Stimulated activated naive CD8-positive, alpha-beta T cell treated with anti-CD3 and anti-CD28 coated beads, Interleukin-15, Interleukin-2, amounts not matched to agents 100 ng/mL and 50 ng/mL, for 24 hours (primary cell): ENCODE results near the gene BLOC1S1.

Source experiments
- H3K27ac Mint-ChIP-seq: one replicate; pipeline ENCODE4 v1.8.0; 2021; ENCODE audit warnings: mild to moderate bottlenecking, mixed read lengths
- H3K27me3 Mint-ChIP-seq: one replicate; pipeline ENCODE4 v1.8.0; 2021; ENCODE audit warnings: mixed read lengths
- H3K36me3 Mint-ChIP-seq: one replicate; pipeline ENCODE4 v1.8.0; 2021; ENCODE audit warnings: low read depth, mixed read lengths
- H3K4me1 Mint-ChIP-seq: one replicate; pipeline ENCODE4 v1.8.0; 2021; ENCODE audit warnings: low read depth, mixed read lengths
- H3K4me3 Mint-ChIP-seq: one replicate; pipeline ENCODE4 v1.8.0; 2021; ENCODE audit warnings: mild to moderate bottlenecking, mixed read lengths
- H3K9me3 Mint-ChIP-seq: one replicate; pipeline ENCODE4 v1.8.0; 2021; ENCODE audit warnings: mixed read lengths

Gene BLOC1S1

DNA sequence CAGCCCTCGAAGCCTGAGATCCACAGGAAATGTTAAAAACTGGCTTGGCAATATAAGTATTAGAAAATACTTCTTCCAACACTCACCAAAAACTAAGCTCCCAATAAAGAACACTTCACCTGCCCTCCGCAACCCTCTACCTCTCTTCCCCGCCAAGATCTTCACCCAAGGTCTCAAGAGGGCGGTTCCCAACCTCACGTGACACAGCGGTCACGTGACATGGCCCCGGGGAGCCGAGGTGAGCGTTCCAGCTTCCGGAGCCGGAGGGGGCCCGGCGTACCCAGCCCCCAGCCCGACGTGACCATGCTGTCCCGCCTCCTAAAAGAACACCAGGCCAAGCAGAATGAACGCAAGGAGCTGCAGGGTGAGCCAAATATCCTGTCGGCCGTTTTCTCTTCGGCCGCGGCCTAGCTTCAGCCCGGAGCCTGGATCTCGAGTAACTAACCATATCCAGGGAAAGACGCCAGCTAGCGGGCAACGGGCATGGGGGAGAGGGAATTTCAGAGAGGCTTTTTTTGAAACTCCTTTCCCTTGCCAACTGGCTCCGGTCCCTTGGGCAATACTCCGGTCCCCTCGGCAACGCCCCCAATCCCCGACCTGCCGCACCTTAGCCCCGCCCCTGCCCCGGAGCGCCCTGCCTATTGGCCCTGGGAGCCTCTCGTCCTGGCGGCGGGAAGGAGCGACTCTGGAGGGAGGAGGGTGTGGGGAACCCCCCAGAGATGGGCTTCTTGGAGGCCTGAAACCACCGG, at the start of gene BLOC1S1:
Gene BLOC1S1, plus strand, starts transcription at position 214 of the 749 bp plus-strand sequence. Its CDS starts 6 bp downstream, at position 220.
- H3K9me3 Mint-ChIP-seq, result no peaks in the 10 kb centered on the region
- H3K27me3 Mint-ChIP-seq, result no peaks in the 10 kb centered on the region
- peaks cover 12% of the 10 kb centered on the region for H3K36me3 Mint-ChIP-seq
- H3K4me1 Mint-ChIP-seq, result peaks cover 36% of the 10 kb centered on the region
- peak within 1 kb of the TSS; percentile 90 for H3K4me3 Mint-ChIP-seq
- peak within 1 kb of the TSS; percentile 94 for H3K27ac Mint-ChIP-seq

DNA sequence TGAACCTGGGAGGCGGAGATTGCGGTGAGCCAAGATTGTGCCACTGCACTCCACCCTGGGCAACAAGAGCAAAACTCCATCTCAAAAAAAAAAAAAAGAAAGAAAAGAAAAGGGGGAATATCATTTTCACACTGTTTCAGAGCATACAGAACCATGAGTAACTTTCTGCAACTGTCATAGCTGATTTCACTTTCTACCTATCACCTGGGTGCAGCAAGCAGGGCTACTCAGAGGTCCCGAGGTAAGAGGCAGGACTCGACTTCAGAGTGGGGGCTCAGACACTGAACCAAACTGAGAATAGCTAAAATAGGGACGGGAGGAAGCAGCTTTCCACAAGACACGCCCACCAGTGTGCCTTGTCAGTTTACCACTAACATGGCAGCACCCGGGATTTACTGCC, 49.3 kb upstream of the BLOC1S1 start:
- no peak overlapping the region for H3K27ac Mint-ChIP-seq
- no peaks in the 10 kb centered on the region for H3K9me3 Mint-ChIP-seq
- H3K36me3 Mint-ChIP-seq, result no peaks in the 10 kb centered on the region
- H3K4me3 Mint-ChIP-seq, result no peak overlapping the region
- H3K27me3 Mint-ChIP-seq, result no peaks in the 10 kb centered on the region
- no peaks in the 10 kb centered on the region for H3K4me1 Mint-ChIP-seq

DNA sequence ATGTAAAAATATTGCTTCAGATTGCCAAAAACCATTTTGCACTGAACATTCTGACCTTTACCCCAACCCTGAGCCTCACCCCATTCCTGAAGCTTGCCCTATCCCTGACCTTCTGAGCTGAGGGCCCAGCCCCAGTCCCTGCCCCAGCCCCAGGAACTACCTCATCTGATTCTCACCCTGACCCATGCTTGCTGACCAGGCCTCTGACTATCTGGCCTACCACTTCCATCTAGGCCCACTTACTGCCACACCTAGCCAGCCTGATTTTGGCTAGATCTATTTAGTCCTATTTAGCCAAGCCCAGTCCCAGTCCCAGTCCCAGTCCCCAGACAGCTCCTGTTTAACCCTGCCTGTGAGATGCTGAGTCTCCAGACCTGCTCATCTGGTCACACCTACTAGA, 45.6 kb upstream of the BLOC1S1 start:
- Mint-ChIP-seq H3K9me3 (no peaks in the 10 kb centered on the region), H3K27me3 (peaks cover 9% of the 10 kb centered on the region), H3K4me1 (peaks cover 5% of the 10 kb centered on the region), H3K4me3 (no peak overlapping the region), H3K36me3 (no peaks in the 10 kb centered on the region), H3K27ac (no peak overlapping the region)

DNA sequence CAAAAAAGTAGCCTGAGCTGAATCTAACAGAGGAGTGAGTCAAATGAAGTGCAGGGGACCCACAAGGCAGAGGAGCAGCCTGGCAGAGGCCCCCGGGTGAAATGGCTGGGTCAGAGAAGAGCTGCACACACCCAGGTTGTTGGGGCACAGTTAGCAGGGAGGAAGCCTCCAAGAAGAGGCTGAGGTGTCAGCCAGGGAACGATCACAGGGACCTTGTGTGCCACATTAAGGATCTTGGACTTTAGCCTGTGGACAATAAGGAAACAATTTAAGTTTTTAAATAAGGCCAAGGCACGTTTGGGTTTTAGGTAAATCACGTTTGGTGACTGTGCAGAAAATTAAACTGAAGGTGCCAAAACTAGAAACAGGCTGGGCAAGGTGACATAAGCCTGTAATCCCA, 44.1 kb upstream of the BLOC1S1 start:
- Mint-ChIP-seq H3K27ac (no peak overlapping the region), H3K9me3 (no peaks in the 10 kb centered on the region), H3K4me1 (peaks cover 5% of the 10 kb centered on the region), H3K36me3 (no peaks in the 10 kb centered on the region), H3K27me3 (peaks cover 9% of the 10 kb centered on the region), H3K4me3 (no peak overlapping the region)

DNA sequence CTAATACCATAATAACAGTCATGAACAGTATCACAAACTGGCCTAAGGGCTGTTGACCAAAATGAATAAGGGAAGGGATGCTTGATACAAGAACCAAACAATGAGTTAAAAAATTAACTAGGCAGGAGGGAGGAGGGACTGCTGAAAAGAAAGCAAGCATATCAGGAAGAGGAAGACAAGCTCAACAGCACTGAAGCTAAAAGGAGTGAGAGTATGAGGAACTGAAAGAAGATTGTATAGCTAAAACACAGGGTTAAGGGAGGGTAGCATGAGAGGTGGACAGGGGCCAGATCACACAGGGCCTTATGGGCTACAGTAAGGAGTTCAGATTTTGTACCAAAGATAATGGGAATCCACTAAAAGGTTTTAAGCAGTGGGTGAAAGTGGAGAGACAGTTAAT, 42.2 kb upstream of the BLOC1S1 start:
- H3K4me1 Mint-ChIP-seq, result peaks cover 5% of the 10 kb centered on the region
- no peaks in the 10 kb centered on the region for H3K9me3 Mint-ChIP-seq
- H3K4me3 Mint-ChIP-seq, result no peak overlapping the region
- H3K27ac Mint-ChIP-seq, result no peak overlapping the region
- H3K27me3 Mint-ChIP-seq, result peaks cover 9% of the 10 kb centered on the region
- H3K36me3 Mint-ChIP-seq, result no peaks in the 10 kb centered on the region

DNA sequence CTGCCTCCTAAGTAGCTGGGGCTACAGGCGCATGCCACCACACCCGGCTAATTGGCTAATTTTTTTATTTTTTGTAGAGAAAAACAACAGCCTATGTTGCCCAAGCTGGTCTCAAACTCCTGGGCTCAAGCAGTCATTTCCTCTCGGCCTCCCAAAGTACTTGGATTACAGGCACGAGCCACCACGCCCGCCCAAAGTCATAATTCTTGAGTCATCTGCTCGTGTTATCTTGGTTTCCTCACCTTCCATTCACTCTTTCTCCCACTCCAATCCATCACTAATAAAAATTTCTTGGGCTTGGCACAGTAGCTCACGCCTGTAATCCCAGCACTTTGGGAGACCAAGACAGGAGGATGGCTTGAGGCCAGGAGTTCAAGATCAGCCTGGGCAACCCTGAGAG, 40.2 kb upstream of the BLOC1S1 start:
- peaks cover 18% of the 10 kb centered on the region for H3K27me3 Mint-ChIP-seq
- H3K27ac Mint-ChIP-seq, result no peak overlapping the region
- H3K9me3 Mint-ChIP-seq, result no peaks in the 10 kb centered on the region
- no peak overlapping the region for H3K4me3 Mint-ChIP-seq
- no peaks in the 10 kb centered on the region for H3K36me3 Mint-ChIP-seq
- peaks cover 6% of the 10 kb centered on the region for H3K4me1 Mint-ChIP-seq

DNA sequence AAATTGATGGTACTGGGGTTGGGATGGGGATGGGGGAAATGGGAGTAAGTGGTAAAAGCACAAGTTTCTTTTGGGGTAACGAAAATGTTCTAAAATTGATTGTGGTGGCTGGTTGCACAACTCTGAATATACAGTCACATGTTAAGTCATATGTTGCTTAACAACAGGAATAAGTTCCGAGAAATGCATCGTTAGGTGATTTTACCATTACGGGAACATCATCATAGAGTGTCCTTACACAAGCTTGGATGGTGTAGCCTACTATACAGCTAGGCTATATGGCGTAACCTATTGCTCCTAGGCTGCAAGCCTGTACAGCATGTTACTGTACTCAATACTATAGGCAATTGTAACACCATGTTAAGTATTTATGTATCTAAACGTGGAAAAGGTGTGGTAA, 39.1 kb upstream of the BLOC1S1 start:
- H3K36me3 Mint-ChIP-seq, result no peaks in the 10 kb centered on the region
- no peak overlapping the region for H3K27ac Mint-ChIP-seq
- H3K4me1 Mint-ChIP-seq, result peaks cover 16% of the 10 kb centered on the region
- H3K27me3 Mint-ChIP-seq, result peaks cover 28% of the 10 kb centered on the region
- no peaks in the 10 kb centered on the region for H3K9me3 Mint-ChIP-seq
- no peak overlapping the region for H3K4me3 Mint-ChIP-seq

DNA sequence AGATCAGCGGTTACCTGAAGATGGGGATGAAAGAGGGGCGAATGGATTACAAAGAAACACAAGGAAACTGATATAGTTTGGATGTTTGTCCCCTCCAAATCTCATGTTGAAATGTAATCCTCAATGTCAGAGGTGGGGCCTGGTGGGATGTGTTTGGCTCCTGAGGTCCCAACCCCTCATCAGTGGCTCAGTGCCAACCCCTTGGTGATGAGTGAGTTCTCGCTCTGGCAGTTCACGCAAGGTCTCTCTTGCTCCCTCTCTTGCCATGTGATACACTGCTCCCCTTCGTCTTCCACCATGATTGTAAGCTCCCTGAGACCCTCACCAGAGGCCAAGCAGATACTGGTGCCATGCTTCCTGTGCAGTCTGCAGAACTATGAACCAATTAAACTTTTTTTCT, 36.2 kb upstream of the BLOC1S1 start:
- H3K27me3 Mint-ChIP-seq, result peaks cover 29% of the 10 kb centered on the region
- H3K9me3 Mint-ChIP-seq, result no peaks in the 10 kb centered on the region
- no peak overlapping the region for H3K27ac Mint-ChIP-seq
- peaks cover 13% of the 10 kb centered on the region for H3K4me1 Mint-ChIP-seq
- no peak overlapping the region for H3K4me3 Mint-ChIP-seq
- H3K36me3 Mint-ChIP-seq, result no peaks in the 10 kb centered on the region

DNA sequence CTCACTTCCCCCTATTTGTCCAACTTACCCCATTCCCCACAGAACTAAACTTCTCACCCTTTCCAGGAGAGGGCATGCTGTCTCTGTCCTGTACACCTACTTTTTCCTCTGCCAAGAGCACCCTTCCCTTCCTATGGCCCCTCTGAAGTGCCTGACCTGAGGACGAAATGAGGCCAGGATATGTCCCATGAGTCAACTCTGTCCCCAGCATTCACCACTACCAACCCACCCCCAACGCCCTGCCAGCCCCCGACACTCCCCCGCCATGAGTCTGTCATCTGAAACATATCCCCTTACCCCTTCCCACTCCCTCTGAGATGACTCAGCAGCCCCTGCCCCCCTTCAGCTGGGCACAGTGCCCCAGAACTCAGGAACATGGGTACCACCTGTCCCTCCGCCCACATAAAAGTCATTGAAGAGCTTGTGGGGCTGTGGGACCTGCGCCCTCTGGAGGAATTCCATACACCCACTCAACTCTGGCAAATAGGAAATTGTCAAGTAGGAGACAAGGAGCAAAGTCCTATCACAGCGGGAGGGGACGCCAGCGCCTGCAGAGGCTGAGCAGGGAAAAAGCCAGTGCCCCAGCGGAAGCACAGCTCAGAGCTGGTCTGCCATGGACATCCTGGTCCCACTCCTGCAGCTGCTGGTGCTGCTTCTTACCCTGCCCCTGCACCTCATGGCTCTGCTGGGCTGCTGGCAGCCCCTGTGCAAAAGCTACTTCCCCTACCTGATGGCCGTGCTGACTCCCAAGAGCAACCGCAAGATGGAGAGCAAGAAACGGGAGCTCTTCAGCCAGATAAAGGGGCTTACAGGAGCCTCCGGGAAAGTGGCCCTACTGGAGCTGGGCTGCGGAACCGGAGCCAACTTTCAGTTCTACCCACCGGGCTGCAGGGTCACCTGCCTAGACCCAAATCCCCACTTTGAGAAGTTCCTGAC, 34.4 kb upstream of the BLOC1S1 start:
- Mint-ChIP-seq H3K27ac (no peak overlapping the region), H3K27me3 (peaks cover 27% of the 10 kb centered on the region), H3K36me3 (no peaks in the 10 kb centered on the region), H3K9me3 (no peaks in the 10 kb centered on the region), H3K4me1 (peaks cover 13% of the 10 kb centered on the region), H3K4me3 (no peak overlapping the region)

DNA sequence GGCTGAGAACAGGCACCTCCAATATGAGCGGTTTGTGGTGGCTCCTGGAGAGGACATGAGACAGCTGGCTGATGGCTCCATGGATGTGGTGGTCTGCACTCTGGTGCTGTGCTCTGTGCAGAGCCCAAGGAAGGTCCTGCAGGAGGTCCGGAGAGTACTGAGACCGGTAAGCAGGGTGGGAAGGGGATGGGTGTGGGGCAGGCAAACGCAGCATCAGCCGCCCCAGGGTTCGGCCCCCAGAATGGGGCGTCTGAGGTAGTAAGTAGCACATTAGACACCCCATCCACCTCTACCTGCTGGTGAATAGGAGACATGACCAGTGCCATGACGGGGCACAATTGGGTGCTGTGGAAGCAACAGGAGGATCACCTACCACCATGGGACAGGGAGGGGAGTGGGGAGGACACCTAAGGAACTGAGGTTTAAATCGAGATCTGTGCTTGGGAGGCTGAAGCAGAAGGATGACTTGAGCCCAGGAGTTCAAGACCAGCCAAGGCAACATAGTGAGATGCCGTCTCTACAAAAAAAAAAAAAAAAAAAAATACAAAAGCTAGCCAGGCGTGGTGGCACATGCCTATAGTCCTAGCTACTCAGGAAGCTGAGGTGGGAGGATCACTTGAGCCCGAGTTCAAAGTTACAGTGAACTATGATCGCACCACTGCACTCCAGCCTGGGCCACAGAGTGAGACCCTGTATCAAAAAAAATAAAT, 33.6 kb upstream of the BLOC1S1 start:
- Mint-ChIP-seq H3K4me3 (no peak overlapping the region), H3K27me3 (peaks cover 27% of the 10 kb centered on the region), H3K9me3 (no peaks in the 10 kb centered on the region), H3K27ac (no peak overlapping the region), H3K4me1 (peaks cover 16% of the 10 kb centered on the region), H3K36me3 (no peaks in the 10 kb centered on the region)

DNA sequence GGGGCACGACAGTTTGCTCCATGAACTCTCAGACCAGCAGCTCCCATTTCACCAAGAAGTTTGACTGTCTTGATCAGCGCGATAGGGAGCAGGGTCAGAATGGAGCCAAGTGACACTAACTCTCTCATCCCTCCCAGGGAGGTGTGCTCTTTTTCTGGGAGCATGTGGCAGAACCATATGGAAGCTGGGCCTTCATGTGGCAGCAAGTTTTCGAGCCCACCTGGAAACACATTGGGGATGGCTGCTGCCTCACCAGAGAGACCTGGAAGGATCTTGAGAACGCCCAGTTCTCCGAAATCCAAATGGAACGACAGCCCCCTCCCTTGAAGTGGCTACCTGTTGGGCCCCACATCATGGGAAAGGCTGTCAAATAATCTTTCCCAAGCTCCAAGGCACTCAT, 32.2 kb upstream of the BLOC1S1 start:
- Mint-ChIP-seq H3K27me3 (peaks cover 27% of the 10 kb centered on the region), H3K4me3 (no peak overlapping the region), H3K36me3 (no peaks in the 10 kb centered on the region), H3K9me3 (no peaks in the 10 kb centered on the region), H3K4me1 (peaks cover 23% of the 10 kb centered on the region), H3K27ac (no peak overlapping the region)

DNA sequence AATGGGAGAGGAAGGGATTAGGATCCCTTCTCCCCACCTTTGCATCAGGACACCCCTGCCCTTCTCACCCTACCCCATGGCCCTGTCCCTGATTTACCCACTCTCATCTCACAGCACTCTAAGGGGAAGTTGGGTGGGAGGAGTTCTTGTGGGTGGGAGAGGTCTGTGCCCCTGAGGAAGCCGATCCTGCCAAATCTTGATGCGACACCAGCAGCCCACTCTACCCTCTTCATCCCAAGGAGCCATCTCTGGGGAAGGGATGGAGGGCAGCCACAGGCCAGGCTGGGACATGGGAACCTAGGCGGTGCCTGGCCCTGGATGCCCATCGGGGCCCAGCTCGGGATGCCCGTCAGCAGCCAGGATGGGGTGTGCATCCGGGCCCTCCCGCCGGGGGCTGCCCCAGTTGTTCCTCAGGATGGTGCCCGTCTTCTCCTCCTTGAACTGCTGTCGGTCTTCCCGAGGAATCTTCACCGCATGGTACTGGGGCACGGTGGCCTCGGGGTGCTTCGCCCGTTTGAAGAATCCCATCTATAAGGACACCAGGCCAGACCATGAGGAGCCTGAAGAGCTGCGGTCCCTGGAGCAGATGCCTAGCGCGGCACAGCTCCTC, 31.0 kb upstream of the BLOC1S1 start:
- Mint-ChIP-seq H3K4me3 (no peak overlapping the region), H3K27me3 (peaks cover 20% of the 10 kb centered on the region), H3K27ac (no peak overlapping the region), H3K9me3 (no peaks in the 10 kb centered on the region), H3K36me3 (no peaks in the 10 kb centered on the region), H3K4me1 (peaks cover 23% of the 10 kb centered on the region)

DNA sequence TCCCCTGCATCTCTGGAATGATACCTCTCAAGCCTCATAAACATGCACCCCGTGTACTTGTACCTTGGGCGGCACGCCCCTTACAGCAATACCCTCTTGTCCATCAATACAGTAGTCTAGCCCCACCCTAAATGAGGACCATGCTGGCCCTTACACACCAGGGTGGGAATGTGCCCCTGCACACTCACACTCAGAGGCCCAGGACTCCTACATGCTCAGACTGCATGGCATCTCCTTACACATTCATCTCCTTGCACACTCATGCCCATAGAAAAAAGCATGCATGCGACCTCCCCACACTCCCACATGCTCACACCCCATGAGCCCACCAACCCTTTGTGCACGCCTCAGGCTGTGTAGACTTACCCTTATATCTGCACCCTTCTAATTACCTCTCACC, 30.2 kb upstream of the BLOC1S1 start:
- H3K9me3 Mint-ChIP-seq, result no peaks in the 10 kb centered on the region
- no peaks in the 10 kb centered on the region for H3K36me3 Mint-ChIP-seq
- H3K4me3 Mint-ChIP-seq, result no peak overlapping the region
- no peak overlapping the region for H3K27ac Mint-ChIP-seq
- peaks cover 18% of the 10 kb centered on the region for H3K27me3 Mint-ChIP-seq
- H3K4me1 Mint-ChIP-seq, result peaks cover 23% of the 10 kb centered on the region

DNA sequence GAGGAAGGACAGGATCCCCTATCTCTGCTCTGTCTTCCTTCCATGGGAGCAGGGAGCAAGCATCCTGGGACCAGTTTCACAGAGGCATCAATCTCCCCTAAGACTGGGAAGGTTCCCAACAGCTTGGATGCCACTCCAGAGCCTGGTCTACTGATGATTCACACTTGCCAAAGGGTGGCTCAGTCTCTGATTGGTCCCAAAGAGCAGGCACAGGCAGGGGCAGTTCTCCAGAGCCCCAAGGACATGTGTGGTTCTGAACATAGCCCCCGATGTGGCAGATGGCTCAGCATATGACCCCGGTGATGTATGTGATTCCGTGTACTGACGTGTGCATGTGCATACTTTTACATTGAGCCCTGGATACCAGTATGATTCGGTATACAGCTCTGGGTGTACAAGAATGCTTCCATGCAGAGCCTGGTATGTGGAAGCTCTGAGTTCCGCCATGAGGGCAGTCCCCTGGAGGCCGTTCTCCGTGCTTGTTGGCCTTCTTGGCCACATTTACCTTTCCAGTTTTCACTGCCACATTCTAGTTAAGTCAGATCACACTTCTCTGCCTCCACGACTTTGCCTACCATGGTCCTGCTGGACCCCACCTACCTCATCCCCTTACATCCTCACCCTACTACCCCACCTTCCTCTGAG, 29.4 kb upstream of the BLOC1S1 start:
- H3K4me3 Mint-ChIP-seq, result no peak overlapping the region
- no peaks in the 10 kb centered on the region for H3K9me3 Mint-ChIP-seq
- no peak overlapping the region for H3K27ac Mint-ChIP-seq
- H3K4me1 Mint-ChIP-seq, result peaks cover 15% of the 10 kb centered on the region
- no peaks in the 10 kb centered on the region for H3K36me3 Mint-ChIP-seq
- H3K27me3 Mint-ChIP-seq, result peaks cover 10% of the 10 kb centered on the region
